Mesenchymal stem cell (in vitro differentiated cells and primary cell): Measurements from ENCODE around the gene CKMT1B.
"Not testable (repeated sequence)": the region's sequence is repeated elsewhere in the genome, so short reads cannot be mapped to it uniquely, and the experiment has no call there.

ENCODE experiments used
- DNase-seq: peaks from one replicate; pipeline ENCODE4 v3.0.0-alpha.2; 2013
- H2AFZ ChIP-seq: one replicate; pipeline ENCODE4 v1.6.1; 2013; ENCODE audit warnings: low read depth, mild to moderate bottlenecking, control low read depth, inconsistent platforms, low read length, moderate library complexity
- H2AK5ac ChIP-seq: 2 replicates; pipeline ENCODE4 v1.6.1; 2013; ENCODE audit warnings: low read length, moderate library complexity, mild to moderate bottlenecking, inconsistent platforms; ENCODE audit not compliant: severe bottlenecking
- H2BK120ac ChIP-seq: one replicate; pipeline ENCODE4 v1.6.1; 2013; ENCODE audit warnings: low read depth, mild to moderate bottlenecking, inconsistent platforms, low read length, moderate library complexity
- H2BK12ac ChIP-seq, 2 experiments: one replicate each; pipeline ENCODE4 v1.6.1; 2013; ENCODE audit warnings: inconsistent platforms in 2 of 2, low read length in 2 of 2, mild to moderate bottlenecking in 2 of 2, moderate library complexity in 2 of 2, control low read depth in 1 of 2
- H2BK15ac ChIP-seq: one replicate; pipeline ENCODE4 v1.6.1; 2013; ENCODE audit warnings: mild to moderate bottlenecking, low read depth, inconsistent platforms; ENCODE audit not compliant: poor library complexity, severe bottlenecking
- H2BK5ac ChIP-seq: 2 replicates; pipeline ENCODE4 v1.6.1; 2013; ENCODE audit warnings: low read depth, mild to moderate bottlenecking, low read length, control low read depth, inconsistent platforms; ENCODE audit not compliant: poor library complexity, severe bottlenecking
- H3K14ac ChIP-seq, 2 experiments: one replicate each; pipeline ENCODE4 v1.6.1; 2013; ENCODE audit warnings: inconsistent platforms in 2 of 2, low read length in 2 of 2, control low read depth in 1 of 2, mild to moderate bottlenecking in 1 of 2, moderate library complexity in 1 of 2
- H3K18ac ChIP-seq, 2 experiments: one replicate each; pipeline ENCODE4 v1.6.1; 2013; ENCODE audit warnings: inconsistent platforms in 2 of 2, low read length in 2 of 2, control low read depth in 1 of 2, low read depth in 1 of 2, mild to moderate bottlenecking in 1 of 2
- H3K23ac ChIP-seq, 2 experiments: one replicate each; pipeline ENCODE4 v1.6.1; 2013; ENCODE audit warnings: inconsistent platforms in 2 of 2, low read length in 2 of 2, mild to moderate bottlenecking in 2 of 2, moderate library complexity in 2 of 2, control low read depth in 1 of 2
- H3K27ac ChIP-seq: 2 replicates; pipeline ENCODE4 v1.5.1; 2013; ENCODE audit warnings: mild to moderate bottlenecking, moderate library complexity, low read length, control low read depth, inconsistent platforms; ENCODE audit not compliant: poor library complexity, severe bottlenecking
- H3K27me3 ChIP-seq, 2 experiments: 2 replicates each; pipeline versions ENCODE4 v1.6.1 to v1.7.0; 2013; ENCODE audit warnings: low read length in 2 of 2, mild to moderate bottlenecking in 2 of 2, moderate library complexity in 2 of 2, control low read depth in 1 of 2, inconsistent platforms in 1 of 2; ENCODE audit not compliant: control insufficient read depth in 1 of 2, insufficient read depth in 1 of 2
- H3K36me3 ChIP-seq, 2 experiments: 2 replicates each; pipeline versions ENCODE4 v1.6.1 to v1.7.0; 2013; ENCODE audit warnings: low read length in 2 of 2, control low read depth in 1 of 2, inconsistent platforms in 1 of 2, low read depth in 1 of 2, mild to moderate bottlenecking in 1 of 2; ENCODE audit not compliant: insufficient read depth in 2 of 2, control insufficient read depth in 1 of 2
- H3K4ac ChIP-seq, 2 experiments: one replicate each; pipeline ENCODE4 v1.6.1; 2013; ENCODE audit warnings: inconsistent platforms in 2 of 2, low read length in 2 of 2, mild to moderate bottlenecking in 2 of 2, moderate library complexity in 2 of 2, control low read depth in 1 of 2, low read depth in 1 of 2
- H3K4me1 ChIP-seq: 2 replicates; pipeline ENCODE4 v1.6.1; 2013; ENCODE audit warnings: low read depth, low read length, control low read depth; ENCODE audit not compliant: control insufficient read depth, insufficient read depth
- H3K4me2 ChIP-seq: 2 replicates; pipeline ENCODE4 v1.6.1; 2013; ENCODE audit warnings: low read length, mild to moderate bottlenecking, inconsistent platforms; ENCODE audit not compliant: poor library complexity, severe bottlenecking
- H3K4me3 ChIP-seq, 2 experiments: 2 replicates each; pipeline versions ENCODE4 v1.5.1 to v1.7.0; 2013; ENCODE audit warnings: low read length in 2 of 2, mild to moderate bottlenecking in 2 of 2, control low read depth in 1 of 2, low read depth in 1 of 2; ENCODE audit not compliant: insufficient read depth in 1 of 2
- H3K79me1 ChIP-seq: replicated peaks from 2 replicates; pipeline ENCODE4 v1.6.1; 2013; ENCODE audit warnings: mild to moderate bottlenecking, control low read depth, low read length, inconsistent platforms; ENCODE audit not compliant: poor library complexity, severe bottlenecking
- H3K9ac ChIP-seq: 2 replicates; pipeline ENCODE4 v1.7.0; 2013; ENCODE audit warnings: mild to moderate bottlenecking, low read length, moderate library complexity
- H3K9me3 ChIP-seq: 2 replicates; pipeline ENCODE4 v1.7.0; 2013; ENCODE audit warnings: mild to moderate bottlenecking, low read length; ENCODE audit not compliant: control insufficient read depth
- H4K8ac ChIP-seq: one replicate; pipeline ENCODE4 v1.6.1; 2013; ENCODE audit warnings: inconsistent platforms, mild to moderate bottlenecking, low read length, moderate library complexity
- H4K91ac ChIP-seq: one replicate; pipeline ENCODE4 v1.6.1; 2013; ENCODE audit warnings: mild to moderate bottlenecking, low read length, inconsistent platforms
- WGBS: methylation state at CpG from one replicate; pipeline ENCODE4 v1.1.7; 2013; ENCODE audit warnings: mixed read lengths; 5-methylcytosine and 5-hydroxymethylcytosine counted together

The CKMT1B gene

GRCh38 chr15:43563793-43564192, 30.0 kb upstream of the CKMT1B start:
- not testable (repeated sequence) for H3K9me3 ChIP-seq

GRCh38 chr15:43566615-43567014, 27.2 kb upstream of the CKMT1B start:
- WGBS = no CpG with 5 or more reads among the region's 2 CpGs
- H3K18ac ChIP-seq, H4K91ac ChIP-seq, H3K4me2 ChIP-seq, H3K9me3 ChIP-seq, H2BK120ac ChIP-seq, DNase-seq, H3K4me1 ChIP-seq, H4K8ac ChIP-seq, H3K27ac ChIP-seq, H3K36me3 ChIP-seq, H2AK5ac ChIP-seq, H3K23ac ChIP-seq, H3K4ac ChIP-seq, H2BK12ac ChIP-seq, H2AFZ ChIP-seq, H3K79me1 ChIP-seq, H2BK5ac ChIP-seq, H3K4me3 ChIP-seq, H2BK15ac ChIP-seq, H3K9ac ChIP-seq, H3K27me3 ChIP-seq, H3K14ac ChIP-seq: not testable (repeated sequence)

More at GRCh38 chr15:43563793-43564192, 30.0 kb upstream of the CKMT1B start:
- H3K9ac ChIP-seq, H3K79me1 ChIP-seq, H3K14ac ChIP-seq, H3K23ac ChIP-seq, H3K4me2 ChIP-seq, H3K27me3 ChIP-seq, H3K4me1 ChIP-seq, H3K18ac ChIP-seq, H2AFZ ChIP-seq, H4K91ac ChIP-seq, H3K36me3 ChIP-seq, H3K4me3 ChIP-seq, H2BK15ac ChIP-seq, H3K4ac ChIP-seq, DNase-seq, H2BK12ac ChIP-seq, H4K8ac ChIP-seq, H2BK5ac ChIP-seq, H3K27ac ChIP-seq, H2BK120ac ChIP-seq, H2AK5ac ChIP-seq: not testable (repeated sequence)
- WGBS = no CpG with 5 or more reads among the region's 8 CpGs

GRCh38 chr15:43574607-43575006, 19.2 kb upstream of the CKMT1B start:
- not testable (repeated sequence) for H3K4me2 ChIP-seq, H3K9ac ChIP-seq, H3K14ac ChIP-seq, H2AFZ ChIP-seq, H3K27me3 ChIP-seq, H3K79me1 ChIP-seq, H2AK5ac ChIP-seq, H4K91ac ChIP-seq, H3K23ac ChIP-seq, H3K4me3 ChIP-seq, H3K27ac ChIP-seq, H3K4me1 ChIP-seq, DNase-seq, H2BK15ac ChIP-seq, H3K36me3 ChIP-seq, H3K18ac ChIP-seq, H3K9me3 ChIP-seq, H2BK12ac ChIP-seq, H2BK5ac ChIP-seq, H2BK120ac ChIP-seq, H4K8ac ChIP-seq, H3K4ac ChIP-seq
- no CpG with 5 or more reads among the region's 1 CpG for WGBS

- H3K23ac ChIP-seq, H3K36me3 ChIP-seq, H2AFZ ChIP-seq, H3K27me3 ChIP-seq, H3K4me3 ChIP-seq, H3K27ac ChIP-seq, H4K91ac ChIP-seq, H2BK120ac ChIP-seq, H2BK12ac ChIP-seq, H3K4ac ChIP-seq, H3K14ac ChIP-seq, H3K9me3 ChIP-seq, H3K79me1 ChIP-seq, H3K4me1 ChIP-seq, H3K18ac ChIP-seq, H2AK5ac ChIP-seq, H2BK15ac ChIP-seq, H3K4me2 ChIP-seq, H3K9ac ChIP-seq, H4K8ac ChIP-seq, H2BK5ac ChIP-seq, DNase-seq: not testable (repeated sequence)
- WGBS = no CpG with 5 or more reads among the region's 54 CpGs
Measured at GRCh38 chr15:43589778-43590466, 3.9 kb upstream of the CKMT1B start, which contains the start of gene PPIP5K1. PPIP5K1 (minus strand) TSS chr15:43590208; CDS start chr15:43584504, 5,704 bp downstream.
